ENCODE measurements around the gene AQP6.

- TF ChIP-seq CTCF (conservative IDR thresholded peaks at IDR 0.05), result no peak
- no peak for TF ChIP-seq EZH2 (IDR thresholded peaks at IDR 0.05; ENCODE audit: low read depth)
These were observed 9.6 kb upstream of the AQP6 start for GRCh38 chr12:49962861-49963765.
